HG02610 (cell line): ENCODE results near the gene WARS2.

Experiments used
- ATAC-seq: cut with Tn5 transposase; IDR thresholded peaks from one replicate; pipeline ENCODE4 v1.9.1; 2021; ENCODE audit warnings: mild to moderate bottlenecking, moderate library complexity; ENCODE audit not compliant: unreplicated experiment

WARS2 gene

GRCh38 chr1:118986555-118987467 lies 153.6 kb downstream of the WARS2 start:
- ATAC-seq: no peak

GRCh38 chr1:118985640-118986554 lies 154.6 kb downstream of the WARS2 start:
- no peak for ATAC-seq

GRCh38 chr1:118984722-118985639 lies 155.5 kb downstream of the WARS2 start:
- ATAC-seq: no peak

- no peak for ATAC-seq
Measured at GRCh38 chr1:118984086-118984721, 156.2 kb downstream of the WARS2 start.

- ATAC-seq: no peak
Measured at GRCh38 chr1:118983558-118984041, 156.9 kb downstream of the WARS2 start.

GRCh38 chr1:118982821-118983557 lies 157.5 kb downstream of the WARS2 start:
- no peak for ATAC-seq

GRCh38 chr1:118982266-118982665 lies 158.2 kb downstream of the WARS2 start:
- ATAC-seq: no peak

GRCh38 chr1:118981436-118981835 lies 159.0 kb downstream of the WARS2 start:
- ATAC-seq: no peak
